Measurements from ENCODE around the gene WDR4. TPM values are rescaled to one million over a fixed set of nuclear protein-coding genes. Genes with fewer than 3 reads are reported as not detected.
A peak's percentile ranks its signal among the peaks of the same experiment; 100 is the strongest.

WDR4 gene
- total RNA-seq, 1 experiment from 2014 or later = 42.6 TPM

- peak; percentile 13 for TF ChIP-seq FOXP4 (CRISPR knock-in tag; IDR thresholded peaks at IDR 0.05)
- no peak for TF ChIP-seq ERG (CRISPR knock-in tag; IDR thresholded peaks at IDR 0.05)
- no peak; the same call in 1 of the 2 replicates for TF ChIP-seq RELA (CRISPR knock-in tag; IDR thresholded peaks at IDR 0.05; ENCODE audit: borderline replicate concordance)
- TF ChIP-seq SOX15 (CRISPR knock-in tag; IDR thresholded peaks at IDR 0.05) = no peak
- peak; percentile 97 for TF ChIP-seq MAX (CRISPR knock-in tag; IDR thresholded peaks at IDR 0.05)
- no peak; the same call in 1 of the 2 replicates for TF ChIP-seq PREB (CRISPR knock-in tag; IDR thresholded peaks at IDR 0.05; ENCODE audit: borderline replicate concordance)
- peak; percentile 75; the same call in 1 of the 2 replicates for TF ChIP-seq MYBL2 (CRISPR knock-in tag; IDR thresholded peaks at IDR 0.05)
- peak; percentile 96 for TF ChIP-seq FOXK1 (CRISPR knock-in tag; IDR thresholded peaks at IDR 0.05)
- no peak for TF ChIP-seq NR3C1 (CRISPR knock-in tag; conservative IDR thresholded peaks at IDR 0.05; ENCODE audit: low read depth)
- peak; percentile 97 for TF ChIP-seq USF1 (CRISPR knock-in tag; IDR thresholded peaks at IDR 0.05)
- TF ChIP-seq ETV6 (CRISPR knock-in tag; IDR thresholded peaks at IDR 0.05) = no peak
- peak; percentile 92 for TF ChIP-seq ZNF416 (CRISPR knock-in tag; IDR thresholded peaks at IDR 0.05)
- no peak; the same call in 1 of the 2 replicates for TF ChIP-seq TEAD1 (CRISPR knock-in tag; IDR thresholded peaks at IDR 0.05)
- TF ChIP-seq HMGXB4 (CRISPR knock-in tag; IDR thresholded peaks at IDR 0.05) = peak; percentile 83; the same call in 1 of the 2 replicates
- TF ChIP-seq STAT6 (CRISPR knock-in tag; conservative IDR thresholded peaks at IDR 0.05; ENCODE audit: low read depth) = no peak
- no peak for TF ChIP-seq IRF1 (CRISPR knock-in tag; IDR thresholded peaks at IDR 0.05)
- peak; percentile 62; the same call in 1 of the 2 replicates for TF ChIP-seq ZNF232 (CRISPR knock-in tag; IDR thresholded peaks at IDR 0.05)
- TF ChIP-seq IRF2 (CRISPR knock-in tag; IDR thresholded peaks at IDR 0.05; ENCODE audit: borderline replicate concordance, low read depth) = no peak
- TF ChIP-seq CBFB (CRISPR knock-in tag; IDR thresholded peaks at IDR 0.05; ENCODE audit: low read depth) = no peak
- peak; percentile 95 for TF ChIP-seq USF2 (CRISPR knock-in tag; IDR thresholded peaks at IDR 0.05)
- peak; percentile 66; the same call in 1 of the 2 replicates for TF ChIP-seq ZBTB43 (CRISPR knock-in tag; IDR thresholded peaks at IDR 0.05)
- TF ChIP-seq ZNF512 (CRISPR knock-in tag; IDR thresholded peaks at IDR 0.05; ENCODE audit: borderline replicate concordance) = no peak
Observed at GRCh38 chr21:42878993-42879787, at the start of gene WDR4 (continued).
